GM13977 (cell line): ENCODE results near the gene ROBO1.

Experiments used
- DNase-seq: peaks from one replicate; pipeline ENCODE4 v3.0.0; 2012; ENCODE audit warnings: low spot score
- in situ Hi-C: fragments of 300-500 bp; cut with MboI; formaldehyde crosslinking; loops from one replicate; pipeline ENCODE4 v1.12.0; 2022; ENCODE audit warnings: low sequenced_read_pairs, low pct_unique_long_range_greater_than_20kb, mixed read lengths, inconsistent platforms; ENCODE audit not compliant: unreplicated experiment
- TF ChIP-seq, protein P1 (sequence below): IDR thresholded peaks from 2 replicates; pipeline ENCODE4 v1.5.1; 2012; ENCODE audit warnings: mild to moderate bottlenecking, control low read depth; ENCODE audit not compliant: insufficient read depth; ENCODE audit errors: extremely low read depth, missing control alignments

The ROBO1 gene

DNA sequence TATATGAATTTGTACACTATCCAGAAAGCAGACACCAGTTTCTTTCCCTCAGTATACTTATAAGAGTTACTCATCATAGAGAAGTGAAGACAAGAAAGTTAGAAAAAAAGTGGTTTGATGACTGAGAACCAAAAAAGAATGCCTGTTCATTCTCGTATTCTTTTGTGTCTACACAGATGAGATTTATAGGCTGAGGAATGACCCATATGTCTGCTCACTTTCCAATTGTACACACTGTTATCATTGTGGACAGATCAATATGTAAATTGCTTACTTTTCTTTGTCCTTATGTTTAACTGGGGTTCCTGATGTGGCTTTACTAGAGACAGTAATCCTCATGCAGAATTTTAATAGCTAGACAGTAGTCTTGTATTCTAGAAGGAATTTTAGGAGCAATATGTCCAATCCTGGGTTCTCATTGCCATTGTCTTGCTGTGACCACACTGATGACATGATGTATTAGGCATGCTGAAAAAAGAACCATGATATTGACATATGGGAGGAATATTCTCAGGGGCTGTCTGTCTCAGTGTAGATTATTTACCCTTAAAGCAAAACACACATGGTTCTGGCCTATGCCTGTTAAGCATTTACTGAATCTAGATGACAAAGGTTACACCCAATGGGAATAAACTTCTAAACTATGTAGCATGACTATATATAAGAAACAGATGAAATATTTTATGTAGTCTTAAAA lies 669.7 kb downstream of the ROBO1 start:
- DNase-seq = no peak
- in situ Hi-C loops = no loop called here
- TF ChIP-seq, protein P1, sequence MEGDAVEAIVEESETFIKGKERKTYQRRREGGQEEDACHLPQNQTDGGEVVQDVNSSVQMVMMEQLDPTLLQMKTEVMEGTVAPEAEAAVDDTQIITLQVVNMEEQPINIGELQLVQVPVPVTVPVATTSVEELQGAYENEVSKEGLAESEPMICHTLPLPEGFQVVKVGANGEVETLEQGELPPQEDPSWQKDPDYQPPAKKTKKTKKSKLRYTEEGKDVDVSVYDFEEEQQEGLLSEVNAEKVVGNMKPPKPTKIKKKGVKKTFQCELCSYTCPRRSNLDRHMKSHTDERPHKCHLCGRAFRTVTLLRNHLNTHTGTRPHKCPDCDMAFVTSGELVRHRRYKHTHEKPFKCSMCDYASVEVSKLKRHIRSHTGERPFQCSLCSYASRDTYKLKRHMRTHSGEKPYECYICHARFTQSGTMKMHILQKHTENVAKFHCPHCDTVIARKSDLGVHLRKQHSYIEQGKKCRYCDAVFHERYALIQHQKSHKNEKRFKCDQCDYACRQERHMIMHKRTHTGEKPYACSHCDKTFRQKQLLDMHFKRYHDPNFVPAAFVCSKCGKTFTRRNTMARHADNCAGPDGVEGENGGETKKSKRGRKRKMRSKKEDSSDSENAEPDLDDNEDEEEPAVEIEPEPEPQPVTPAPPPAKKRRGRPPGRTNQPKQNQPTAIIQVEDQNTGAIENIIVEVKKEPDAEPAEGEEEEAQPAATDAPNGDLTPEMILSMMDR = no peak

GRCh38 chr3:79094654-79095053 lies 673.1 kb downstream of the ROBO1 start:
- TF ChIP-seq, protein P1 = no peak
- DNase-seq = no peak
- in situ Hi-C loops = no loop called here

- in situ Hi-C loops = no loop called here
- DNase-seq = peak; percentile 17
- TF ChIP-seq, protein P1 = peak; percentile 85
Measured at GRCh38 chr3:79086514-79086913, 681.3 kb downstream of the ROBO1 start.

DNA sequence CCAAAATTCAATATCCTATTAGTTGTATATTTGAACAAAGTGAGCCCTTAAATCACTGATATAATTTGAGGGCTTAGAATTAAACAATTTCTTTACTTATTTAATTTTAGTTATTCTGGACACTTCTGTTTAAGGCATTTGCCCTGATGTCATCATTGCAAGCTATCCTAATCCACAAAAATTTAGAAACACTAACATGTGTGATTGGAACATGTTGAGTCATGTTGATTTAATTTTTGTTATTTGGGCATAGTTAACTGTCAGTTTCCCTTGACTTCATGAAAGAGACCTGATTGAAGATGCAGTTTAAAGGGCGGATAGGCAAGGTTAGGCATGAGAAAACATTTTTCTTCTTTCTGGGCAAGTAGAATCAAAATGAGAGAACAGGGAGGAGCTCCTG lies 682.6 kb downstream of the ROBO1 start:
- in situ Hi-C loops = no loop called here
- no peak for DNase-seq
- TF ChIP-seq, protein P1 = no peak

DNA sequence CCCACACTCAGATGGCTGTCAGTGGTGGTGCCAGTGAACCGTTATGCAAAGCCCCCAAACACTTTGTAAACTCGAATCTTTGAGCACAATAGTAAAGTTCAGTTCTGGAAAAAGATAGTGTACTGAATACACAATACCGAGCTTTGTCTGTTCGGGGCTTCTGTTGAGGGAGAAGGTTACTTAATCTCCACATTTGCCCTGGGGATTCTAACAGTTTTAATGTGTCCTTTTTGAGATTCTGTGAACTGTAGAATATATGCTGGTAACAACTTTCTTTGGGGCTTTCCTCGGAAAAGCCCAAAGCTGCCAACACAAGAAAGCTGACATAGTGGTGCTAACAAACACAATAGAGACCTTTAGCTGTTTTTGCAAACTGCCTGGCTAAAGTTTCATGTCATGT lies 686.5 kb downstream of the ROBO1 start:
- in situ Hi-C loops = no loop called here
- DNase-seq = no peak
- TF ChIP-seq, protein P1 = no peak

DNA sequence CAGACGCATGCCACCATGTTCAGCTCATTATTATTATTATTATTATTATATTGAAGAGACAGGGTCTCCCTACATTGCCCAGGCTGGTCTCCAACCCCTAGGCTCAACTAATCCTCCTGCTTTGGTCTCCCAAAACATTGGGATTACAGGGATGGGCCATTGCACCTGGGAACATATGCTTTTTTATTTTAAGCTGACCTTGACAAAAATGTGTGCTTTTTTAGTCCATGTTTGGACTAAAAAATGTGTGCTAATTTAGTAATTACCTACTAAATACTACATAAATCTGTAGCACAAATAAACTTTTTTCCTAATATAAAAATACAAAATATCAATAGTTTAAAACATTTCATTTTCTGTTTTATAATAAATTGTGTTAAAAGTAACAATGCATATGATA lies 693.2 kb downstream of the ROBO1 start:
- in situ Hi-C loops = no loop called here
- DNase-seq = no peak
- TF ChIP-seq, protein P1 = no peak
